Fibroblast of pulmonary artery (primary cell): Measurements from ENCODE around the gene IFFO2.
A peak's percentile ranks its signal among the peaks of the same experiment; 100 is the strongest.

Experiments used
- DNase-seq: peaks from one replicate; pipeline ENCODE4 v3.0.0-alpha.2; 2010; ENCODE audit warnings: low read depth
- H3K4me3 ChIP-seq: replicated peaks from 2 replicates; pipeline ENCODE4 v1.5.1; 2011; ENCODE audit warnings: low read depth, mild to moderate bottlenecking, control low read depth, low read length, moderate library complexity
- TF ChIP-seq, protein P1 (sequence below): IDR thresholded peaks from 2 replicates; pipeline ENCODE4 v1.5.1; 2011; ENCODE audit warnings: mild to moderate bottlenecking, control low read depth, low read length, inconsistent platforms; ENCODE audit errors: missing control alignments

IFFO2 gene

GRCh38 chr1:18925279-18925678 is 31.2 kb downstream of the IFFO2 start:
- H3K4me3 ChIP-seq: no peak overlapping the region
- no peak for DNase-seq
- TF ChIP-seq, protein P1, sequence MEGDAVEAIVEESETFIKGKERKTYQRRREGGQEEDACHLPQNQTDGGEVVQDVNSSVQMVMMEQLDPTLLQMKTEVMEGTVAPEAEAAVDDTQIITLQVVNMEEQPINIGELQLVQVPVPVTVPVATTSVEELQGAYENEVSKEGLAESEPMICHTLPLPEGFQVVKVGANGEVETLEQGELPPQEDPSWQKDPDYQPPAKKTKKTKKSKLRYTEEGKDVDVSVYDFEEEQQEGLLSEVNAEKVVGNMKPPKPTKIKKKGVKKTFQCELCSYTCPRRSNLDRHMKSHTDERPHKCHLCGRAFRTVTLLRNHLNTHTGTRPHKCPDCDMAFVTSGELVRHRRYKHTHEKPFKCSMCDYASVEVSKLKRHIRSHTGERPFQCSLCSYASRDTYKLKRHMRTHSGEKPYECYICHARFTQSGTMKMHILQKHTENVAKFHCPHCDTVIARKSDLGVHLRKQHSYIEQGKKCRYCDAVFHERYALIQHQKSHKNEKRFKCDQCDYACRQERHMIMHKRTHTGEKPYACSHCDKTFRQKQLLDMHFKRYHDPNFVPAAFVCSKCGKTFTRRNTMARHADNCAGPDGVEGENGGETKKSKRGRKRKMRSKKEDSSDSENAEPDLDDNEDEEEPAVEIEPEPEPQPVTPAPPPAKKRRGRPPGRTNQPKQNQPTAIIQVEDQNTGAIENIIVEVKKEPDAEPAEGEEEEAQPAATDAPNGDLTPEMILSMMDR: no peak

- TF ChIP-seq, protein P1: no peak
- peak; percentile 52 for DNase-seq
- no peak overlapping the region for H3K4me3 ChIP-seq
Observed at GRCh38 chr1:18924221-18924691, 32.2 kb downstream of the IFFO2 start.

DNA sequence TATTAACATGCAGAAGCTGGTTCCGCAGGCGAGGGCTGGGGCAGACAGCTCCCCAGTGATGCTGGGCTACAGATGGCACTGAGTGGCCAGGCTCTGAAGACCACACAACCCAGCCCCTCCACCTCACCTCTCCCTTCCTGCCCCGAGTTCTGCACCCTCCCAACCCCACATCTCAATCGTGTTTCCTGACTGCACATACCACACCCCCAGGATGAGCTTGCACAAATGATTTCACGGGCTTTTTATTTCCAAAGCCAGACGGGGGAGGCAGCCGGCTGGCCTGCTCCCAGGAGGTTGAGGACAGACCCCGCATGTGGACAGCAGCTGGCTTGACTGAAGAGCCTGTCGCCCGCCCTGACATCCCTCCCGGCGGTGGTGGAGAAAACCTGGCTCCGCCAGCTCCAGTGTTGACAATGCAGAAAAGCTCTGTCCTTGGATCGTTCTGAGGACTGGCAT is 32.7 kb downstream of the IFFO2 start:
- H3K4me3 ChIP-seq: no peak overlapping the region
- TF ChIP-seq, protein P1: no peak
- peak; percentile 52 for DNase-seq

- TF ChIP-seq, protein P1: no peak
- no peak for DNase-seq
- no peak overlapping the region for H3K4me3 ChIP-seq
Observed at GRCh38 chr1:18922848-18923755, 33.4 kb downstream of the IFFO2 start.

DNA sequence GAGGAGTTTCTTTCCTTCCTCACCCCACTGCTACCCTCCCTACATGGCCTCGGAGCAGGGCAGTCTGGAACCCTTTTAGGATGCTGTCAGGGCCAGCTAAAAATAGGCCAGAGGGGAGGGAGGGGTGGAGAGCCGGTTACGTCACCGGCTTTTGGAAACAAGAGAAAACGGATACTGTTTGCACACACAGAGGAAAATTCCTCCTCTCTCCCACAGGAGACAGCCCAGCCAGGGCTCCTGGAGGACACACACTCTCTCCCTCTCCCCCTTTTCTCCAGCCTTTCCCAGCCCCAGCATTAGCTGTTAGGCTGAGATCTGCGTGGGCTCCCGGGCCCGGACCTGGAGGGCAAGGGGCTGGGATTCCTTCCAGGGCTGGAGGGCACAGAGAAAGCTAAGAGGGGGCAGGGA is 34.2 kb downstream of the IFFO2 start:
- TF ChIP-seq, protein P1: peak; percentile 30
- H3K4me3 ChIP-seq: no peak overlapping the region
- peak; percentile 95 for DNase-seq

DNA sequence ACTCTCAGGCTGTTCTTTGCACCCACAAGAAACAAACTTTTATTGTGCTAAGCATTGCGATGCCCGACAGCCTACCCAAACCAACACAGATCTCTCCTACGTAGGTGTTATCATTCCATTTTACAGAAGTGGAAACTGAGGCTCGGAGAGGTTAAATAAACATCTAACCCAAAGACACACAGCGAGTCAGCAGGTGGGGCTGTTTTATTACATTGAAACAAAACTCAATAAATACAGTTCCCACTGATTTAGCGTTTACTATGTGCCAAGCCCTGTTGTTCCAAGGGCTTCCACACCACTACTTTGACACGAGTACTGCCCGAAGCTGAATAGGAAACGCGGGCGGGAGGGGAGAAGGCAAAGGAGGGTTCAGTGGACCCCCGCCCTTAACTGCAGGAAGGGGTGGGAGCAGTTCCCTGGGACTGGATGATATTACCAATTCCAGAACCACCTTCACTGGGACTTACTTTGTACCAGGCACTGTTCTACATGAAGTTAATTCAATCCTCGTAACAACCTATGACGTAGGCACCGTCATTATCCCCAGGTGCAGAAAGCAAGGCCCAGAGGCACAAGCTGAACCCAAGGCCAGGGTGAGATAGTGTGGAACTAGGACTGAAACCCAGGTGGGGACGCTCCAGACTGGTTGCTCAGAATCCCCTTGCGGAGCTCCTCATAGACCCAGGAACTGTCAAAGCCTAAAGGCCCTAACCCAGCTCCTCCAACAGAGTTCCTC is 34.8 kb downstream of the IFFO2 start:
- TF ChIP-seq, protein P1: peak; percentile 17
- DNase-seq: peak; percentile 55
- H3K4me3 ChIP-seq: no peak overlapping the region
